SK-N-SH (cell line): ENCODE results near the gene YWHAH.

Experiments
- CTCF ChIP-seq: fragments of 200-600 bp; sonication (generic); IDR thresholded peaks from 2 replicates; pipeline ENCODE4 v1.6.1; 2017; ENCODE audit warnings: antibody characterized with exemption, mild to moderate bottlenecking, moderate library complexity
- EP300 ChIP-seq, 2 experiments: IDR thresholded peaks; 2 replicates each; pipeline versions ENCODE4 v1.4.0 to v1.6.1; 2012; ENCODE audit warnings: borderline replicate concordance in 1 of 2, low read depth in 1 of 2, low read length in 1 of 2
- NFIC ChIP-seq: IDR thresholded peaks from 2 replicates; pipeline ENCODE4 v1.4.0; 2012; ENCODE audit warnings: borderline replicate concordance
- RAD21 ChIP-seq: IDR thresholded peaks from 2 replicates; pipeline ENCODE4 v1.6.1; 2012; ENCODE audit warnings: mild to moderate bottlenecking, low read length
- REST ChIP-seq: IDR thresholded peaks from 2 replicates; pipeline ENCODE4 v1.6.1; 2012; ENCODE audit warnings: mild to moderate bottlenecking, low read depth, low read length, moderate library complexity
- RFX5 ChIP-seq: IDR thresholded peaks from 2 replicates; pipeline ENCODE4 v1.6.1; 2012; ENCODE audit warnings: mild to moderate bottlenecking, improper control_type of control experiment, low read length

GRCh38 chr22:31954535-31955523 lies 10.5 kb downstream of the YWHAH start:
- TF ChIP-seq RAD21: no peak
- TF ChIP-seq EP300 (IDR thresholded peaks at IDR 0.05; ENCODE audit: borderline replicate concordance in 1 of 2, low read depth in 1 of 2, low read length in 1 of 2): no peak
- no peak for TF ChIP-seq NFIC
- no peak for TF ChIP-seq RFX5
- no peak for TF ChIP-seq CTCF
- TF ChIP-seq REST: no peak
